ENCODE measurements around the gene BLZF1.
"Not testable (repeated sequence)": the region's sequence is repeated elsewhere in the genome, so short reads cannot be mapped to it uniquely, and the experiment has no call there.

The BLZF1 gene

GRCh38 chr1:169326956-169327268 lies 41.1 kb upstream of the BLZF1 start:
- H3K27ac ChIP-seq: no peak overlapping the region
- no peak for TF ChIP-seq CTCF (IDR thresholded peaks at IDR 0.05)
- TF ChIP-seq ZFX (IDR thresholded peaks at IDR 0.05; ENCODE audit: borderline replicate concordance): no peak

- no peak overlapping the region for H3K27ac ChIP-seq
- TF ChIP-seq ZFX (IDR thresholded peaks at IDR 0.05; ENCODE audit: borderline replicate concordance) (no peak), CTCF (IDR thresholded peaks at IDR 0.05) (no peak)
These were observed 40.1 kb upstream of the BLZF1 start for GRCh38 chr1:169327875-169328274.

- TF ChIP-seq CTCF (IDR thresholded peaks at IDR 0.05) (no peak), ZFX (IDR thresholded peaks at IDR 0.05; ENCODE audit: borderline replicate concordance) (no peak)
- H3K27ac ChIP-seq: no peak overlapping the region
These were observed 38.6 kb upstream of the BLZF1 start for GRCh38 chr1:169329383-169329782.

GRCh38 chr1:169330927-169331326 lies 37.1 kb upstream of the BLZF1 start:
- H3K27ac ChIP-seq: no peak overlapping the region
- TF ChIP-seq ZFX (IDR thresholded peaks at IDR 0.05; ENCODE audit: borderline replicate concordance) (no peak), CTCF (IDR thresholded peaks at IDR 0.05) (no peak)

- not testable (repeated sequence) for H3K27ac ChIP-seq
These were observed 33.3 kb upstream of the BLZF1 start for GRCh38 chr1:169334727-169335126.

GRCh38 chr1:169336947-169337715 lies 30.9 kb upstream of the BLZF1 start:
- H3K27ac ChIP-seq: not testable (repeated sequence)

GRCh38 chr1:169338617-169339016 lies 29.4 kb upstream of the BLZF1 start:
- TF ChIP-seq CTCF (IDR thresholded peaks at IDR 0.05) (no peak), ZFX (IDR thresholded peaks at IDR 0.05; ENCODE audit: borderline replicate concordance) (no peak)
- H3K27ac ChIP-seq: no peak overlapping the region

- no peak overlapping the region for H3K27ac ChIP-seq
- TF ChIP-seq ZFX (IDR thresholded peaks at IDR 0.05; ENCODE audit: borderline replicate concordance) (no peak), CTCF (IDR thresholded peaks at IDR 0.05) (no peak)
These were observed 28.2 kb upstream of the BLZF1 start for GRCh38 chr1:169339773-169340172.

All from 22Rv1 (cell line).